ENCODE data around the gene PFKM. TPM values are rescaled to one million over a fixed set of nuclear protein-coding genes. Genes with fewer than 3 reads are reported as not detected.

Gene PFKM
- total and polyA plus RNA-seq, 9 of the 15 experiments (the other 6 are each of a cell fraction or from before 2014, with no cell fraction given): 16.5 to 39.9 (median 31.7) TPM

- no peaks in the 10 kb centered on the region for H3K4me1 ChIP-seq (replicated peaks in 1 of 2; ENCODE audit: control insufficient read depth in 2 of 2, insufficient read depth in 2 of 2, low read length in 2 of 2)
- no peaks in the 10 kb centered on the region for H3K9me3 ChIP-seq (replicated peaks; ENCODE audit: control insufficient read depth, insufficient read depth, low read depth, low read length)
- no peak for FAIRE-seq
- no peak for DNase-seq (ENCODE audit: extremely low read depth in 1 of 4, low spot score in 3 of 4)
- no peak for ATAC-seq
- peaks cover 72% of the 10 kb centered on the region; the same call in 2 of the 3 replicates for H3K36me3 ChIP-seq (ENCODE audit: control insufficient read depth, insufficient read depth, low read length)
- no peak overlapping the region for H2AFZ ChIP-seq (ENCODE audit: low read depth, low read length)
- no peaks in the 10 kb centered on the region for H3K9me1 ChIP-seq (ENCODE audit: control insufficient read depth, insufficient read depth, low read length)
- H4K20me1 ChIP-seq (replicated peaks; ENCODE audit: control insufficient read depth, insufficient read depth, low read length): no peaks in the 10 kb centered on the region
- in situ Hi-C loops (cut with MboI): no loop called here
- intact Hi-C loops (cut with micrococcal nuclease): no loop called here
- CTCF ChIA-PET (ENCODE audit: low intra/inter-chr PET ratio): no interaction called here
- POLR2A ChIA-PET: no interaction called here
- TF ChIP-seq ZKSCAN8 (CRISPR knock-in tag; IDR thresholded peaks at IDR 0.05): no peak
- no peak for TF ChIP-seq CHAMP1 (IDR thresholded peaks at IDR 0.05)
- TF ChIP-seq ZNF444 (CRISPR knock-in tag; IDR thresholded peaks at IDR 0.05): no peak
- H3K79me2 ChIP-seq (ENCODE audit: control insufficient read depth, insufficient read depth, low read length): no peaks in the 10 kb centered on the region
- no peak overlapping the region for H3K4me3 ChIP-seq
- WGBS (ENCODE audit: insufficient coverage, low coverage, missing lambda C conversion rate): 75% methylated on average over 1 of the region's 1 CpG
- no TSS peak for BruUV-seq (replicated peaks)
- H3K27me3 ChIP-seq (ENCODE audit: control insufficient read depth in 2 of 2, insufficient read depth in 2 of 2, low read length in 2 of 2): no peaks in the 10 kb centered on the region
- no peak overlapping the region for H3K27ac ChIP-seq (ENCODE audit: extremely low read depth, low read depth, low read length)
- H3K4me2 ChIP-seq (ENCODE audit: insufficient read depth, low read length): no peak overlapping the region
- H3K9ac ChIP-seq (ENCODE audit: insufficient read depth in 1 of 2, low read depth in 2 of 2, low read length in 2 of 2): no peak overlapping the region
These were observed 10.2 kb downstream of the PFKM start for GRCh38 chr12:48129376-48129775.

GRCh38 chr12:48131517-48131916 is 12.4 kb downstream of the PFKM start:
- Histone ChIP-seq H2AFZ (ENCODE audit: low read depth, low read length) (no peak overlapping the region), H4K20me1 (replicated peaks; ENCODE audit: control insufficient read depth, insufficient read depth, low read length) (no peaks in the 10 kb centered on the region), H3K9ac (ENCODE audit: insufficient read depth in 1 of 2, low read depth in 2 of 2, low read length in 2 of 2) (no peak overlapping the region), H3K4me2 (ENCODE audit: insufficient read depth, low read length) (no peak overlapping the region), H3K79me2 (ENCODE audit: control insufficient read depth, insufficient read depth, low read length) (no peaks in the 10 kb centered on the region), H3K27ac (ENCODE audit: extremely low read depth, low read depth, low read length) (no peak overlapping the region), H3K4me1 (replicated peaks in 1 of 2; ENCODE audit: control insufficient read depth in 2 of 2, insufficient read depth in 2 of 2, low read length in 2 of 2) (no peaks in the 10 kb centered on the region), H3K4me3 (no peak overlapping the region), H3K27me3 (ENCODE audit: control insufficient read depth in 2 of 2, insufficient read depth in 2 of 2, low read length in 2 of 2) (no peaks in the 10 kb centered on the region), H3K9me3 (replicated peaks; ENCODE audit: control insufficient read depth, insufficient read depth, low read depth, low read length) (no peaks in the 10 kb centered on the region), H3K9me1 (ENCODE audit: control insufficient read depth, insufficient read depth, low read length) (no peaks in the 10 kb centered on the region), H3K36me3 (ENCODE audit: control insufficient read depth, insufficient read depth, low read length) (peaks cover 72% of the 10 kb centered on the region; the same call in 2 of the 3 replicates)
- WGBS (ENCODE audit: insufficient coverage, low coverage, missing lambda C conversion rate): 59% methylated on average over 2 of the region's 2 CpGs
- in situ Hi-C loops (cut with MboI) (no loop called here), intact Hi-C loops (cut with micrococcal nuclease) (no loop called here)
- ATAC-seq (no peak), FAIRE-seq (no peak), DNase-seq (ENCODE audit: extremely low read depth in 1 of 4, low spot score in 3 of 4) (no peak)
- POLR2A ChIA-PET: interaction anchor here (0.7 to 1.3 kb wide), 4 partner anchors 10 to 21 kb away, joined by 3 read pairs; partner anchors contain the start of gene PFKM
- BruUV-seq (replicated peaks): no TSS peak
- CTCF ChIA-PET (ENCODE audit: low intra/inter-chr PET ratio): no interaction called here
- TF ChIP-seq USF2 (CRISPR knock-in tag; IDR thresholded peaks at IDR 0.05): no peak
- TF ChIP-seq ZNF696 (CRISPR knock-in tag; conservative IDR thresholded peaks at IDR 0.05): no peak
- no peak for TF ChIP-seq BCOR (IDR thresholded peaks at IDR 0.05)
- TF ChIP-seq, protein P1, sequence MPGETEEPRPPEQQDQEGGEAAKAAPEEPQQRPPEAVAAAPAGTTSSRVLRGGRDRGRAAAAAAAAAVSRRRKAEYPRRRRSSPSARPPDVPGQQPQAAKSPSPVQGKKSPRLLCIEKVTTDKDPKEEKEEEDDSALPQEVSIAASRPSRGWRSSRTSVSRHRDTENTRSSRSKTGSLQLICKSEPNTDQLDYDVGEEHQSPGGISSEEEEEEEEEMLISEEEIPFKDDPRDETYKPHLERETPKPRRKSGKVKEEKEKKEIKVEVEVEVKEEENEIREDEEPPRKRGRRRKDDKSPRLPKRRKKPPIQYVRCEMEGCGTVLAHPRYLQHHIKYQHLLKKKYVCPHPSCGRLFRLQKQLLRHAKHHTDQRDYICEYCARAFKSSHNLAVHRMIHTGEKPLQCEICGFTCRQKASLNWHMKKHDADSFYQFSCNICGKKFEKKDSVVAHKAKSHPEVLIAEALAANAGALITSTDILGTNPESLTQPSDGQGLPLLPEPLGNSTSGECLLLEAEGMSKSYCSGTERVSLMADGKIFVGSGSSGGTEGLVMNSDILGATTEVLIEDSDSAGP (CRISPR knock-in tag; IDR thresholded peaks at IDR 0.05): no peak
- no peak for TF ChIP-seq ZBTB26 (CRISPR knock-in tag; IDR thresholded peaks at IDR 0.05)
- no peak for TF ChIP-seq ETV5 (CRISPR knock-in tag; IDR thresholded peaks at IDR 0.05; ENCODE audit: low read depth)
- no peak for TF ChIP-seq L3MBTL2 (IDR thresholded peaks at IDR 0.05)
